ENCODE results near the gene MED31.

- TF ChIP-seq POLR2A (IDR thresholded peaks at IDR 0.05; ENCODE audit: low read depth, low read length) (no peak), TAF1 (IDR thresholded peaks at IDR 0.05; ENCODE audit: low read depth, low read length) (no peak), SPI1 (IDR thresholded peaks at IDR 0.05; ENCODE audit: low read depth, low read length) (no peak), POLR2AphosphoS5 (IDR thresholded peaks at IDR 0.05; ENCODE audit: low read depth, low read length) (no peak)
These were observed 8.7 kb upstream of the MED31 start for GRCh38 chr17:6660101-6660500.
